PC-9 (cell line): ENCODE results near the gene SRM.

Source experiments
- EZH2 ChIP-seq: fragments of 200-600 bp; sonication (generic); IDR thresholded peaks from 2 replicates; pipeline ENCODE4 v1.8.0; 2017; ENCODE audit warnings: antibody characterized with exemption, low read depth
- TF ChIP-seq, protein P1 (sequence below): fragments of 200-600 bp; sonication (generic); conservative IDR thresholded peaks from 2 replicates; pipeline ENCODE4 v1.6.1; 2017; ENCODE audit warnings: mixed run types, antibody characterized with exemption, mild to moderate bottlenecking, moderate library complexity

DNA sequence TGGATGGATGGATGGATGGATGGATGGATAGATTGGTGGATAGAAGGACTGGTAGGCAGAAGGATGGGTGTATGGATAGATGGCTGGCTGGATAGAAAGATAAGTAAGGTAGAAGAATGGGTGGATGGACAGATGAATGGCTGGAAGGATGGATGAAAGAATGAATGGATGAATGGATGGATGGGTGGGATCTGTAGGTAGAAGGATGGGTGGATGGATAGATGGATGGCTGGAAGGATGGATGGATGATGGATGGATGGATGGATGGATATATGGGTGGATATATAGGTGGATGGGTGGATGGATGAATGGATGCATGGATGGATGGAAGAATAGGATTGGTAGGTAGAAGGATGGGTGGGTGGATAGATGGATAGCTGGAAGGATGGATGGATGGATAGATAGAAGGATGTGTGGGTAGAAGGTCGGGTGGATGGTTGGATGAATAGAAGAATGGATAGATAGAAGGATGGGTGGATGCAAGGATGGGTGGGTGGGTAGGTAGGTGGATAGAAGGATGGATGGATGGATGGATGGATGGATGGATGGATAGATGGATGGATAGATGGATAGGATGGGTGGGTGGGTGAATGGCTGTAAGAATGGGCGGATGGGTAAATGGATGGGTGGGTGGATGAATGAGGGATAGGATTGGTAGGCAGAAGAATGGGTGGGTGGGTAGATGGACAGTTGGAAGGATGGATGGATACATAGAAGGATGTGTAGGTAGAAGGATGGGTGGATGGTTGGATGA lies 20.3 kb downstream of the SRM start:
- TF ChIP-seq, protein P1, sequence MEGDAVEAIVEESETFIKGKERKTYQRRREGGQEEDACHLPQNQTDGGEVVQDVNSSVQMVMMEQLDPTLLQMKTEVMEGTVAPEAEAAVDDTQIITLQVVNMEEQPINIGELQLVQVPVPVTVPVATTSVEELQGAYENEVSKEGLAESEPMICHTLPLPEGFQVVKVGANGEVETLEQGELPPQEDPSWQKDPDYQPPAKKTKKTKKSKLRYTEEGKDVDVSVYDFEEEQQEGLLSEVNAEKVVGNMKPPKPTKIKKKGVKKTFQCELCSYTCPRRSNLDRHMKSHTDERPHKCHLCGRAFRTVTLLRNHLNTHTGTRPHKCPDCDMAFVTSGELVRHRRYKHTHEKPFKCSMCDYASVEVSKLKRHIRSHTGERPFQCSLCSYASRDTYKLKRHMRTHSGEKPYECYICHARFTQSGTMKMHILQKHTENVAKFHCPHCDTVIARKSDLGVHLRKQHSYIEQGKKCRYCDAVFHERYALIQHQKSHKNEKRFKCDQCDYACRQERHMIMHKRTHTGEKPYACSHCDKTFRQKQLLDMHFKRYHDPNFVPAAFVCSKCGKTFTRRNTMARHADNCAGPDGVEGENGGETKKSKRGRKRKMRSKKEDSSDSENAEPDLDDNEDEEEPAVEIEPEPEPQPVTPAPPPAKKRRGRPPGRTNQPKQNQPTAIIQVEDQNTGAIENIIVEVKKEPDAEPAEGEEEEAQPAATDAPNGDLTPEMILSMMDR, result no peak
- TF ChIP-seq EZH2, result no peak
